Stimulated activated CD8-positive, alpha-beta memory T cell treated with anti-CD3 and anti-CD28 coated beads, Interleukin-7, amount 100 ng/mL, for 1 hour (primary cell): Measurements from ENCODE around the gene PER3.

Experiments
- DNase-seq, 2 donors: peaks; one replicate each; pipeline ENCODE4 v3.0.0-alpha.2; 2020; ENCODE audit warnings: low read depth in 2 of 2

Gene PER3

GRCh38 chr1:7783826-7784491 lies at the start of gene PER3:
Gene PER3 (plus strand): TSS chr1:7784291. CDS start chr1:7784878, 587 bp downstream.
- DNase-seq: peak; percentile 76 to 77

- DNase-seq: no peak
Observed at GRCh38 chr1:7738044-7738443, 46.0 kb upstream of the PER3 start.

GRCh38 chr1:7743346-7743745 lies 40.7 kb upstream of the PER3 start:
- no peak for DNase-seq

GRCh38 chr1:7744882-7745281 lies 39.2 kb upstream of the PER3 start:
- no peak for DNase-seq

GRCh38 chr1:7745783-7746182 lies 38.3 kb upstream of the PER3 start:
- DNase-seq: no peak

GRCh38 chr1:7747605-7748004 lies 36.5 kb upstream of the PER3 start:
- DNase-seq: no peak

GRCh38 chr1:7749126-7749525 lies 35.0 kb upstream of the PER3 start:
- DNase-seq: no peak

- no peak for DNase-seq
Observed at GRCh38 chr1:7751174-7751573, 32.9 kb upstream of the PER3 start.

- peak in 1 of 2 donors; percentile 21 for DNase-seq
Observed at GRCh38 chr1:7752512-7753417, 31.3 kb upstream of the PER3 start.

- DNase-seq: no peak
Observed at GRCh38 chr1:7753641-7754040, 30.4 kb upstream of the PER3 start.

- no peak for DNase-seq
Observed at GRCh38 chr1:7754234-7754633, 29.9 kb upstream of the PER3 start.

- DNase-seq: no peak
Observed at GRCh38 chr1:7755448-7755847, 28.6 kb upstream of the PER3 start.

- no peak for DNase-seq
Observed at GRCh38 chr1:7760245-7760644, 23.8 kb upstream of the PER3 start.

- DNase-seq: no peak
Observed at GRCh38 chr1:7761103-7761502, 23.0 kb upstream of the PER3 start.

- no peak for DNase-seq
Observed at GRCh38 chr1:7767176-7767575, 16.9 kb upstream of the PER3 start.

- DNase-seq: no peak
Observed at GRCh38 chr1:7768583-7768982, 15.5 kb upstream of the PER3 start.

- DNase-seq: no peak
Observed at GRCh38 chr1:7769673-7770412, 14.2 kb upstream of the PER3 start.

GRCh38 chr1:7770669-7770996 lies 13.5 kb upstream of the PER3 start:
- DNase-seq: no peak

- peak; percentile 82 to 87 for DNase-seq
Observed at GRCh38 chr1:7770997-7771822, 12.9 kb upstream of the PER3 start, which contains the start of gene VAMP3. Gene VAMP3 (plus strand): TSS chr1:7771296. CDS start chr1:7771384, 88 bp downstream.

GRCh38 chr1:7771823-7772299 lies 12.2 kb upstream of the PER3 start:
- no peak for DNase-seq

GRCh38 chr1:7777591-7777990 lies 6.5 kb upstream of the PER3 start:
- DNase-seq: no peak
